A673 (cell line): ENCODE data around the gene BTF3L4.

Experiments used
- EZH2 ChIP-seq: fragments of 200-600 bp; sonication (generic); IDR thresholded peaks from 2 replicates; pipeline ENCODE4 v1.6.1; 2017; ENCODE audit warnings: borderline replicate concordance, low read depth, mild to moderate bottlenecking, mixed read lengths, antibody characterized with exemption, low read length; ENCODE audit not compliant: poor library complexity, severe bottlenecking
- TF ChIP-seq, protein P1 (sequence below): fragments of 300-800, 200-600 bp; sonication (generic); conservative IDR thresholded peaks from 2 replicates; pipeline ENCODE4 v1.5.1; 2017; ENCODE audit warnings: low read depth, mild to moderate bottlenecking, antibody characterized with exemption, low read length, moderate library complexity, mixed read lengths

GRCh38 chr1:52123622-52124021 is 67.5 kb downstream of the BTF3L4 start:
- TF ChIP-seq, protein P1, sequence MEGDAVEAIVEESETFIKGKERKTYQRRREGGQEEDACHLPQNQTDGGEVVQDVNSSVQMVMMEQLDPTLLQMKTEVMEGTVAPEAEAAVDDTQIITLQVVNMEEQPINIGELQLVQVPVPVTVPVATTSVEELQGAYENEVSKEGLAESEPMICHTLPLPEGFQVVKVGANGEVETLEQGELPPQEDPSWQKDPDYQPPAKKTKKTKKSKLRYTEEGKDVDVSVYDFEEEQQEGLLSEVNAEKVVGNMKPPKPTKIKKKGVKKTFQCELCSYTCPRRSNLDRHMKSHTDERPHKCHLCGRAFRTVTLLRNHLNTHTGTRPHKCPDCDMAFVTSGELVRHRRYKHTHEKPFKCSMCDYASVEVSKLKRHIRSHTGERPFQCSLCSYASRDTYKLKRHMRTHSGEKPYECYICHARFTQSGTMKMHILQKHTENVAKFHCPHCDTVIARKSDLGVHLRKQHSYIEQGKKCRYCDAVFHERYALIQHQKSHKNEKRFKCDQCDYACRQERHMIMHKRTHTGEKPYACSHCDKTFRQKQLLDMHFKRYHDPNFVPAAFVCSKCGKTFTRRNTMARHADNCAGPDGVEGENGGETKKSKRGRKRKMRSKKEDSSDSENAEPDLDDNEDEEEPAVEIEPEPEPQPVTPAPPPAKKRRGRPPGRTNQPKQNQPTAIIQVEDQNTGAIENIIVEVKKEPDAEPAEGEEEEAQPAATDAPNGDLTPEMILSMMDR, result no peak
- TF ChIP-seq EZH2, result no peak
